Measurements from ENCODE around the gene SHC4. TPM values are rescaled to one million over a fixed set of nuclear protein-coding genes. Genes with fewer than 3 reads are reported as not detected.

Gene SHC4
- total and polyA plus RNA-seq, 2 of the 13 experiments (the other 11 are each of a cell fraction or from before 2014, with no cell fraction given), result 0.04 TPM; not detected in 1

- 35% methylated on average over 4 of the region's 4 CpGs for WGBS (ENCODE audit: low lambda C conversion rate)
- Histone ChIP-seq H3K4me3 (replicated peaks in 1 of 3; ENCODE audit: insufficient read depth in 1 of 3, low read depth in 2 of 3, low read length in 3 of 3) (no peak overlapping the region), H3K36me3 (replicated peaks in 1 of 2; ENCODE audit: control insufficient read depth in 1 of 2, insufficient read depth in 2 of 2, low read length in 2 of 2) (no peaks in the 10 kb centered on the region), H3K27ac (ENCODE audit: extremely low read length, insufficient read depth, low read length) (no peak overlapping the region), H2AFZ (ENCODE audit: low read length) (no peak overlapping the region), H3K4me2 (ENCODE audit: low read depth, low read length) (no peak overlapping the region), H4K20me1 (ENCODE audit: insufficient read depth, low read length) (no peaks in the 10 kb centered on the region), H3K79me2 (ENCODE audit: insufficient read depth, low read length) (no peaks in the 10 kb centered on the region), H3K4me1 (ENCODE audit: insufficient read depth, low read length) (no peaks in the 10 kb centered on the region), H3K9me3 (ENCODE audit: low read length) (no peaks in the 10 kb centered on the region), H3K9ac (ENCODE audit: insufficient read depth, low read depth, low read length) (no peak overlapping the region), H3K27me3 (ENCODE audit: control insufficient read depth in 1 of 2, insufficient read depth in 2 of 2, low read length in 2 of 2) (no peaks in the 10 kb centered on the region; a peak in 1 of 5 replicates)
- TF ChIP-seq ZNF230 (CRISPR knock-in tag; IDR thresholded peaks at IDR 0.05) (no peak), RNF219 (CRISPR knock-in tag; IDR thresholded peaks at IDR 0.05) (no peak), ZBTB3 (CRISPR knock-in tag; IDR thresholded peaks at IDR 0.05; ENCODE audit: borderline replicate concordance, low read depth) (no peak), ZBTB43 (CRISPR knock-in tag; conservative IDR thresholded peaks at IDR 0.05) (no peak), NRL (CRISPR knock-in tag; IDR thresholded peaks at IDR 0.05; ENCODE audit: borderline replicate concordance) (no peak), ZNF496 (CRISPR knock-in tag; IDR thresholded peaks at IDR 0.05; ENCODE audit: insufficient replicate concordance) (no peak), ARID4A (CRISPR knock-in tag; IDR thresholded peaks at IDR 0.05; ENCODE audit: borderline replicate concordance) (no peak), ZNF543 (CRISPR knock-in tag; IDR thresholded peaks at IDR 0.05) (no peak), NR2F2 (IDR thresholded peaks at IDR 0.05; ENCODE audit: borderline replicate concordance, low read depth) (no peak), RARG (CRISPR knock-in tag; IDR thresholded peaks at IDR 0.05; ENCODE audit: low read depth) (no peak), MBNL3 (CRISPR knock-in tag; conservative IDR thresholded peaks at IDR 0.05) (no peak), ZNF780A (CRISPR knock-in tag; IDR thresholded peaks at IDR 0.05) (no peak), HNF4A (CRISPR knock-in tag; IDR thresholded peaks at IDR 0.05) (no peak)
- DNase-seq (ENCODE audit: low spot score), result no peak
- FAIRE-seq, result no peak
- intact Hi-C loops (cut with micrococcal nuclease; ENCODE audit: unreplicated experiment), result no loop called here
- no TSS peak for BruUV-seq (replicated peaks)
- POLR2A ChIA-PET, result no interaction called here
- ATAC-seq, result no peak
- CTCF ChIA-PET (ENCODE audit: low intra/inter-chr PET ratio, low total read pairs), result no interaction called here
- in situ Hi-C loops (cut with HindIII; ENCODE audit: extremely low pct_ligation_motif_present, low pct_unique_long_range_greater_than_20kb), result no loop called here
Observed at GRCh38 chr15:48939648-48940047, 24.1 kb downstream of the SHC4 start.
